GM19023 (cell line): ENCODE results near the gene CRTC3.

Source experiments
- ATAC-seq: cut with Tn5 transposase; IDR thresholded peaks from one replicate; pipeline ENCODE4 v1.9.1; 2021; ENCODE audit warnings: mild to moderate bottlenecking, moderate library complexity; ENCODE audit not compliant: unreplicated experiment

CRTC3 gene

GRCh38 chr15:90561344-90562244 lies 31.9 kb downstream of the CRTC3 start:
- ATAC-seq, result no peak

- no peak for ATAC-seq
Measured at GRCh38 chr15:90562669-90563068, 32.9 kb downstream of the CRTC3 start.

- ATAC-seq, result no peak
Measured at GRCh38 chr15:90563463-90563862, 33.7 kb downstream of the CRTC3 start.

GRCh38 chr15:90564051-90564450 lies 34.3 kb downstream of the CRTC3 start:
- no peak for ATAC-seq

GRCh38 chr15:90564590-90564989 lies 34.9 kb downstream of the CRTC3 start:
- no peak for ATAC-seq

DNA sequence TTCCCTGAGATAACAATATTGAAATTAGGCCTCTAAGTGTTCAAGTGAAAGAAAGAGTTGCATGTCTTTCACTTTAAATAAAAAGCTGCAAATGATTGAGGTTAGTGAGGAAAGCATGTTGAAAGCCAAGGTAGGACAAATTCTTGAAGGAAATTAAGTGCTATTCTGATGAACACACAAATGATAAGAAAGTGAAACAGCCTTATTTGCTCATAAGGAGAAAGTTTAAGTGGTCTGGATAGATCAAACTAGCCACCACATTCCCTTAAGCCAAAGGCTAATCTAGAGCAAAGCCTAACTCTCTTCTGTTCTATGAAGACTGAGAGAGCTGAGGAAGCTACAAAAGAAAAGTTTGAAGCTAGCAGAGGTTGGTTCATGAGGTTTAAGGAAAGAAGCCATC lies 36.1 kb downstream of the CRTC3 start:
- no peak for ATAC-seq

DNA sequence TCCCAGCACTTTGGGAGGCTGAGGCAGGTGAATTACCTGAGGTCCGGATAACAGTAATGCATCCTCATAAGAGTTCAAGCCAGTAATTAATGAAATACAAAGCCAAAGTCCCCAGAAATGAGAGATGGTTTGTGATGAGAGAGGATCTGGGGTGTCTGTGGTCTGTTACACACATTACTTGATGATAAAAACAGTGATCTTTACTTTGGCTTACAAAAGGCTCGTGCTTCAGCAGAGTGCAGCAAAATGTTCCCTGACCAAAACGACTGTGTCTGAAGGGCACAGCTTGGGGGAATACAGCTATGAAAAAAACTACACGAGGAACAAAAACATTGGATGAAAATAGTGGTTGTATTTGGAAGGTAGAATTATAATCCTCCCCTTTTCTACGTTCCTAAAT lies 40.9 kb downstream of the CRTC3 start:
- ATAC-seq, result no peak

DNA sequence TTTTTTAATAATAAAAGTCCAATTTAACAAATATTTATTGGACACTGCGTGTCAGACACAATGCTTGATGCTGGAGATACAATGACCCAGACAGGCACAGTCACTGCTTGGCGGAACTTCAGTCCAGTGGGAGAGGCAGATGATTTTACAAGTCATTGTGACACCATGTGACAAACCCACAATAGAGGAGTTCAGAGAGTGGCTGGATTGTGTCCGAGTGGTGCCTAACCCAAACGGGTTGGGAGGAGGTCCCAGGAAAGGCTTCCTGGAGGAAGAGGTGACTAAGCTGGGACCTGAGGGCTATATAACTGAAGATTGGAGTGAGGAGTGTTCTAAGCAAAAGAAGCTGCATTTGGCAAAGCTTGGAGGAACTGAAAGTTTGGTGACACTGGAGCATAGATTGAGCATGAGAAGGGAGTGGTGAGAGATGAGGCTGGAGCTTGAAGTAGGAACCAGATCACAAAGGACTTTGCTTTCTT lies 41.4 kb downstream of the CRTC3 start:
- no peak for ATAC-seq

DNA sequence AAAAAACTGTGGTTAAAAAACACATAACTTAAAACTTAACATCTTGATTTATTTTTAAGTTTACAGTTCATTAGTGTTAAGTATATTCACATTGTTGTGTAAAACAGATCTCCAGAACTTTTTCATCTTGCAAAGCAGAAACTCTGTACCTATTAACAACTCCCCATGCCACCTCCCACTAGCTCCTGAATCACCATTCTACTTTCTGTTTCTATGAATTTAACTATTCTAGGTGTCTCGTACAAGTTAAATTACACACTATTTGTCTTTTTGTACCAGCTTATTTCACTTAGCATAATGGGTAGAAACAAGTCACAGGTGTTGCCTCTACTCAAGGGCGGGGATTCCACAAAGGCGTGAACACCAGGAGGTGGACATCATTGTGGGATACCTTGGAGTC lies 43.2 kb downstream of the CRTC3 start:
- no peak for ATAC-seq

DNA sequence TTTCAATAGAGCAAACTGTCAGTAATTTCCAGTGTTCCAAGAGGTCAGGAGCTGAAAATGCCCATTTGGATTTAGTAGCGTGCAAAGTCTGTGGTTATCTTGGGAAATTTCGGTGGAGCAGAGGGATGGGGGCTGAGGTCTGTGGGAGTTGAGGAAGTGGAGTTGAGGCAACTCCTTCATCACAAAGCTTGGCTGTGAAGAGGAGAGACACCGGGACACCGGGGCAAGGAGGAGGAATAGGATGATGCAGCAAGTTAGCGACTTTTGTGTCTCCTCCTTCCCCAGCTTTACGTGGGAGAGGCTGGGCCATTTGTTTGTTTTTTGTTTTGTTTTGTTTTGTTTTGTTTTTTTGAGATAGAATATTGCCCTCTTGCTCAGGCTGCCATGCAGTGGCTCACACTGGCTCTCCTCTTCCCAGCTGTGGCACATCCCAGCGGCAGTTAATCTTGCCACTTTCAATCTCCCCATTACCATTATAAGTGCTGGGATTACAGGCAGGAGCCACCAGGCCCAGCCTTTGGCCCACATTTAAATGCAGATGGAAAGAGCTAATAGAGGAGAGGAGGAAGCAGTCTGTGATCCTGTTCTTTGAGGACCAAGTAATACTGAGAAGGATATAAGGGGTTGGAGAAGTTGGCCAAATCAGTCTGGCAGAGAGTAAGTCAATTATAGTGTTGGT lies 47.1 kb downstream of the CRTC3 start:
- no peak for ATAC-seq

GRCh38 chr15:90579213-90579612 lies 49.5 kb downstream of the CRTC3 start:
- ATAC-seq, result no peak

DNA sequence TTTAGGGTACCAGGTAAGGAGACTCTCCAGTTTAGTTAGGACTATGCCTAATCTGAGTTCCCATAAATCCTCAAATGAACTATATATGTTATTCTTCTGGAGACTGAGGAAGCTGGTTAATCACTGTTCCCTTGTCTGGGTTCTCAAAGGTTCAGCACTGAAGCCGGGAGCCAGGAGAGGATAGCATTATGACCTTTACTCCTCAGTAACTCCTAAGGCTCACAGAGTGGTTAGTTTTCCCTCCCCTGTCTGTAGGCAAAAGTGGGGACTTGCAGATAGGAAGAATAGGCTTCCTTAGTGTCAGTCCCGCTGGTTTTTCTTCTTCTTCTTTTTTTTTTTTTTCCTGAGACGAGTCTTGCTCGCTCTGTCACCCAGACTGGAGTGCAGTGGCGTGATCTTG lies 50.4 kb downstream of the CRTC3 start:
- no peak for ATAC-seq

- no peak for ATAC-seq
Measured at GRCh38 chr15:90580541-90580940, 50.8 kb downstream of the CRTC3 start.

- no peak for ATAC-seq
Measured at GRCh38 chr15:90580946-90581345, 51.2 kb downstream of the CRTC3 start.

DNA sequence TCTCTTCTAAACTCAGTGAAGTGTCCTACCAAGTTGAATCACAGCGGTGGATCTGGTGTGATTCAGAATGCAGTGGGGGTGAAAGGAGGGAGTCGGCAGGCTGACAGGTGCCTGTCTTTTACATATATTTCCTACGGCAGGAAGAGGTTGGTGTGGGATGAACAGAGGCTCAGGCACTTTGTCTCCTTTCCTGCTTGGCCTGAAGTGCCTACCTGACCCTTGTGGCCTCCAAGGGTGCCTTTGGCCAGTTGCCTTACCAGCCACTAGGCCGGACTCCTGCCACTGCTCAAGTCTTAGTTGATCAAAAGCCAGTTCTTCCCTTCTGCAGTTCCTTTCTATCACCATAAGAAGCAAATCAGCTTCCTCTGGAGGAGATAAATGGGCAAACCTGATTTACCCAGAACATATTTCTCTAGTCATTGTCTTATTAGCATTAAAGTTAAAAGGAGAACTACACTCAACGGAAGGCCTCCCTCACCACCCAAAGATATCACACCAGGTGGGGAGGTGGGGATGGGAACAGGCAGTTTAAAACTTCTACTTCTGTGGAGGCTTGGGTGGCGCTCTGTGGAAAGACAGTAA lies 52.1 kb downstream of the CRTC3 start:
- ATAC-seq, result no peak

DNA sequence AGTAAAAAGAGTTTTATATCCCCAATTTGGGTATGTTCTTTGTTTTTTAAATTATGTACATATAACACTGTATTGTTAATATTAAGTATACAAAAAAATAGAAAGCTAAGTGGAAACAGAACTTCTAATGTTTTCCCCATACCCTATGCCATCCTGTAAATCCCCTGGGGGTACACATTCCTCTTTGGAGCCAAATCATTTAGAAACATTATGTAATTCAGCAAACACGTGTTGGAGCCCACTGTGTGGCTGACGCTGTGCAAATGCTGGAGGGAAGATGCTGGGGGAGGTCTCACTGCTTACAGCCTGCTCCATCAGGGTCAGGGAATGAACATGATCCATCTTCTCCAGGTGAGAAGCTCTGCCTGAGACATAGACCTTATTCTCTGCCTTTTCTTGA lies 52.8 kb downstream of the CRTC3 start:
- ATAC-seq, result no peak

DNA sequence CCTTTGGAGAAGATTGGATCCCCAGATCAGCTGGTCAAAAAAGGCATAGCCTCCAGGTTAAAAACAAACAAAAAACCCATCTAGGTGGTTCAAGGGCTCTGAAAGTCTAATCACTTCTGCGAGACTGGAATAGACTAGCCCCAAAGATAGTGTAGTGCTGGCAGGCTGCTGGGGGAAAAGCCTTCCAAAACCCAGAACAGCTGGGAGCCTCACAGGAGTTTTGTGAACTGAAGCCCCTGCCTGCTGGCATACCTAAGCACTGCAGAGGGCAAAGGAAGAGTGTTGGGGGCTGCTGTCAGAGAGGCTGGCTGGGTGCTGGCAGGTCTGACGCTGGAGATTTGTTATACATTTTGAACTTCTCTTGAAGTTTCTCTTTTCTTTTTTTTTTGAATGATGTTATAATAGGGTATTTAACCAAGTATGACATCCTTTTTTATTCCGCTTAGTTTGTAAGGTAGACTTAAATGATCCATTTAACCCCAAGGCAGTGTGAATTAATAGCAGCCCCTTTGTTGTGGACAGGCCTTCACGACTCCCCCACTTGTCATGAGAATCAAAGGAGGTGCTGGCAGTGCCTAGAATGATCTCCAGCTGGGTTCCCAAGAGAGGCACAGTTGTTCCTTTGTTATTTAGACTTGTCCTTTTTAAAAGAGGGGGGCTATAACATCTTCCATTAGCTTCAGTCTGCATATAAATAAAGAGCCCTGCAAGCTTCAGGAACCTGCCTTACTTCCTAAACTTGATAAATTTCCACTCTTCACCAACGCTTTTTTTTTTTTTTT lies 53.9 kb downstream of the CRTC3 start:
- no peak for ATAC-seq

- no peak for ATAC-seq
Measured at GRCh38 chr15:90584841-90585240, 55.1 kb downstream of the CRTC3 start.

DNA sequence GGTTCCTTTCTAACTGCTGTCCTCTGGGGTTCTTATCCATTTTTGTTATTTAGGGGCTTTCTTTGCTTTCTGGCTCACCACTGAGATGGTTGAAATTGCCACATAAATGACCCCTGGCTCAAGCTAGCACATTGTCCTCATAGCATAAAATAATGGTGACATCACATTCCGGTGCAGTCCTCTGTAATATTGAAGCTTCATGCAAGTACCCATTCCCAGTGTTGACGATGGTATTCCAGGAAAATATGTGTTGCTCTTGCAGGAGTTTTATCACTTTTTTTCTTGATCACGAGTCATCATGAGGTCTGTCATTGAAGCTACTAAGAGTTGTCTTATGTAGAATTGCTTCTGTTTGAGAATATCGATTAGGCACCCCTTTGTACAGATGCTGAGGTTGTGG lies 56.1 kb downstream of the CRTC3 start:
- no peak for ATAC-seq

GRCh38 chr15:90586948-90587347 lies 57.2 kb downstream of the CRTC3 start:
- no peak for ATAC-seq

GRCh38 chr15:90588427-90588826 lies 58.7 kb downstream of the CRTC3 start:
- ATAC-seq, result peak; percentile 58
